ENCODE data around the gene FOXO6.

DNA sequence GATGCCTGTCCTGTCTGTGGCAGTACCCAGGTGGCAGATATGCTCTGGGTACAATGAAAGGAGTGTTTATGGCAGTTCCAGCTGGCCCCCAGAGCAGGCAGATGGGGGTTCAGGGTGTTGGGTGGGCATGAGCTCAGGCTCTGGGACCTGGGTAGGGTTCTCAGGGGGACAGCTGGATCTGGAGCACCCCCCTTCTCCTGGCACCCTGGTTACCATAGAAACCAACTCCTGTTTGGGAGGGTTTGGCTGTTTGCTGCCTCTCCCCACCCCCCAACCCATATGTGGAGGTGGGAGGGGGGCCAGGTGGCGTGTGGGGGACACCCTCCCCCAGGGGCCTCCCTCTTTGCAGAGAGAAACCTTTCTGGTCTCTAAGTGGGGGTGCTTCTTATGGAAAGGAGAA lies 7.1 kb downstream of the FOXO6 start:
- TF ChIP-seq, protein P1, sequence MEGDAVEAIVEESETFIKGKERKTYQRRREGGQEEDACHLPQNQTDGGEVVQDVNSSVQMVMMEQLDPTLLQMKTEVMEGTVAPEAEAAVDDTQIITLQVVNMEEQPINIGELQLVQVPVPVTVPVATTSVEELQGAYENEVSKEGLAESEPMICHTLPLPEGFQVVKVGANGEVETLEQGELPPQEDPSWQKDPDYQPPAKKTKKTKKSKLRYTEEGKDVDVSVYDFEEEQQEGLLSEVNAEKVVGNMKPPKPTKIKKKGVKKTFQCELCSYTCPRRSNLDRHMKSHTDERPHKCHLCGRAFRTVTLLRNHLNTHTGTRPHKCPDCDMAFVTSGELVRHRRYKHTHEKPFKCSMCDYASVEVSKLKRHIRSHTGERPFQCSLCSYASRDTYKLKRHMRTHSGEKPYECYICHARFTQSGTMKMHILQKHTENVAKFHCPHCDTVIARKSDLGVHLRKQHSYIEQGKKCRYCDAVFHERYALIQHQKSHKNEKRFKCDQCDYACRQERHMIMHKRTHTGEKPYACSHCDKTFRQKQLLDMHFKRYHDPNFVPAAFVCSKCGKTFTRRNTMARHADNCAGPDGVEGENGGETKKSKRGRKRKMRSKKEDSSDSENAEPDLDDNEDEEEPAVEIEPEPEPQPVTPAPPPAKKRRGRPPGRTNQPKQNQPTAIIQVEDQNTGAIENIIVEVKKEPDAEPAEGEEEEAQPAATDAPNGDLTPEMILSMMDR (IDR thresholded peaks at IDR 0.05), result no peak
- no peak for TF ChIP-seq CHD2 (IDR thresholded peaks at IDR 0.05; ENCODE audit: low read length, partially characterized antibody)
- no peak for TF ChIP-seq TEAD4 (IDR thresholded peaks at IDR 0.05; ENCODE audit: borderline replicate concordance, insufficient read depth)
- TF ChIP-seq, protein P2, sequence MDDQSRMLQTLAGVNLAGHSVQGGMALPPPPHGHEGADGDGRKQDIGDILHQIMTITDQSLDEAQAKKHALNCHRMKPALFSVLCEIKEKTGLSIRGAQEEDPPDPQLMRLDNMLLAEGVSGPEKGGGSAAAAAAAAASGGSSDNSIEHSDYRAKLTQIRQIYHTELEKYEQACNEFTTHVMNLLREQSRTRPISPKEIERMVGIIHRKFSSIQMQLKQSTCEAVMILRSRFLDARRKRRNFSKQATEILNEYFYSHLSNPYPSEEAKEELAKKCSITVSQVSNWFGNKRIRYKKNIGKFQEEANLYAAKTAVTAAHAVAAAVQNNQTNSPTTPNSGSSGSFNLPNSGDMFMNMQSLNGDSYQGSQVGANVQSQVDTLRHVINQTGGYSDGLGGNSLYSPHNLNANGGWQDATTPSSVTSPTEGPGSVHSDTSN (IDR thresholded peaks at IDR 0.05), result no peak
- TF ChIP-seq POLR2AphosphoS5 (IDR thresholded peaks at IDR 0.05; ENCODE audit: low read depth, low read length), result no peak
- TF ChIP-seq, protein P3, sequence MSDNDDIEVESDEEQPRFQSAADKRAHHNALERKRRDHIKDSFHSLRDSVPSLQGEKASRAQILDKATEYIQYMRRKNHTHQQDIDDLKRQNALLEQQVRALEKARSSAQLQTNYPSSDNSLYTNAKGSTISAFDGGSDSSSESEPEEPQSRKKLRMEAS (IDR thresholded peaks at IDR 0.05; ENCODE audit: low read depth), result no peak
- TF ChIP-seq, protein P4, sequence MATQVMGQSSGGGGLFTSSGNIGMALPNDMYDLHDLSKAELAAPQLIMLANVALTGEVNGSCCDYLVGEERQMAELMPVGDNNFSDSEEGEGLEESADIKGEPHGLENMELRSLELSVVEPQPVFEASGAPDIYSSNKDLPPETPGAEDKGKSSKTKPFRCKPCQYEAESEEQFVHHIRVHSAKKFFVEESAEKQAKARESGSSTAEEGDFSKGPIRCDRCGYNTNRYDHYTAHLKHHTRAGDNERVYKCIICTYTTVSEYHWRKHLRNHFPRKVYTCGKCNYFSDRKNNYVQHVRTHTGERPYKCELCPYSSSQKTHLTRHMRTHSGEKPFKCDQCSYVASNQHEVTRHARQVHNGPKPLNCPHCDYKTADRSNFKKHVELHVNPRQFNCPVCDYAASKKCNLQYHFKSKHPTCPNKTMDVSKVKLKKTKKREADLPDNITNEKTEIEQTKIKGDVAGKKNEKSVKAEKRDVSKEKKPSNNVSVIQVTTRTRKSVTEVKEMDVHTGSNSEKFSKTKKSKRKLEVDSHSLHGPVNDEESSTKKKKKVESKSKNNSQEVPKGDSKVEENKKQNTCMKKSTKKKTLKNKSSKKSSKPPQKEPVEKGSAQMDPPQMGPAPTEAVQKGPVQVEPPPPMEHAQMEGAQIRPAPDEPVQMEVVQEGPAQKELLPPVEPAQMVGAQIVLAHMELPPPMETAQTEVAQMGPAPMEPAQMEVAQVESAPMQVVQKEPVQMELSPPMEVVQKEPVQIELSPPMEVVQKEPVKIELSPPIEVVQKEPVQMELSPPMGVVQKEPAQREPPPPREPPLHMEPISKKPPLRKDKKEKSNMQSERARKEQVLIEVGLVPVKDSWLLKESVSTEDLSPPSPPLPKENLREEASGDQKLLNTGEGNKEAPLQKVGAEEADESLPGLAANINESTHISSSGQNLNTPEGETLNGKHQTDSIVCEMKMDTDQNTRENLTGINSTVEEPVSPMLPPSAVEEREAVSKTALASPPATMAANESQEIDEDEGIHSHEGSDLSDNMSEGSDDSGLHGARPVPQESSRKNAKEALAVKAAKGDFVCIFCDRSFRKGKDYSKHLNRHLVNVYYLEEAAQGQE (IDR thresholded peaks at IDR 0.05; ENCODE audit: low read depth, low read length), result no peak
- TF ChIP-seq MXI1 (IDR thresholded peaks at IDR 0.05; ENCODE audit: low read depth, low read length), result no peak
- TF ChIP-seq EP300 (IDR thresholded peaks at IDR 0.05; ENCODE audit: borderline replicate concordance in 1 of 2, low read depth in 1 of 2, low read length in 1 of 2), result no peak
- no peak for TF ChIP-seq FOXJ3 (CRISPR knock-in tag; IDR thresholded peaks at IDR 0.05)
- TF ChIP-seq NFIC (IDR thresholded peaks at IDR 0.05; ENCODE audit: borderline replicate concordance), result no peak
